ENCODE measurements around the gene SCD.

Gene SCD

DNA sequence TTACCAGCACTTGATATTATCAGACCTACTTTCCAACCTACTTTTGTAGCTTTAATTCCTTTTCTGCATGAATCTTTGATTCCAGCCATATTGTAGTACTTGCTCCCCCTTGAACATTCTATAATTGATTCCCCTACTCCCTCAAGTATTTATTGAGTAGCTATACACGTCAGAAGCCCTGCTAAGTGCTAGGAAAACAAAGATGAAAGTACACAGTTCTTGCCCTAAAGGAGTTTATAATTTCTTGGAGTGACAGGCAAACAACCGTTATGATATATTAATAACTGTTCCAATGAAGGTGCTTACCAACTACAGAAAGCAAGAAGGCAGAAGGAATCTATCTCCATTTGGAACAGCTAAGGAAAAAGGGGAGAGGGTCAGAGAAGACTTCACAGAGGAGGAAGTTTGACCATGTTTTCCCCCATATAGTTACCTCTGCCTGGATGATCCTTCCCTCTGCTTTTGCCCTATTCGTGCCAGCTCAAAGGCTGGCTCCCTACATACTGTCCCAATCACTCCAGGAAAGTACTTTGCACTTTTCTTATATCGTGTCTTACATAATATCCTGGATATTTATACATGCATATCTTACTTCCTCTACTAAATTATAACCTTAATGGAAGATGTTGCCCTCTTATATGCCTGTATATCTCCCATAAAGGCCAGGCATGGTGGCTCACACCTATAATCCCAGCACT lies 54.7 kb downstream of the SCD start:
- DNase-seq, result no peak

DNA sequence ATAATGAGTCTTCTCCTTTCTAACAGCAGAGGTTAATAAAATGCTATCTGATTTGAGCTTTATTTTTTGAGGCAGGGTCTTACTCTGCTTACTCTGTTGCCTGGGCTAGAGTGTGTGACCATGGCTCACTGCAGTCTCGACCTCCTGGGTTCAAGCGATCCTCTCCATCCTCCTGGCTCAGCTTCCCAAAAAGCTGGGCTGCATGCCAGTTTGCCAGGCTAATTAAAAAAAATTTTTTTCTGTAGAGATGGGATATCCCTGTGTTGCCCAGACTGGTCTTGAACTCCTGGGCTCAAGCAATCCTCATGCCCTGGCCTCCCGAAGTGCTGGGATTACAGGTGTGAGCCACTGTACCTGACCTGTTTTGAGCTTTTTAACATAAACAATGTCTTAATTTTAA lies 56.7 kb downstream of the SCD start:
- DNase-seq, result peak; percentile 30

DNA sequence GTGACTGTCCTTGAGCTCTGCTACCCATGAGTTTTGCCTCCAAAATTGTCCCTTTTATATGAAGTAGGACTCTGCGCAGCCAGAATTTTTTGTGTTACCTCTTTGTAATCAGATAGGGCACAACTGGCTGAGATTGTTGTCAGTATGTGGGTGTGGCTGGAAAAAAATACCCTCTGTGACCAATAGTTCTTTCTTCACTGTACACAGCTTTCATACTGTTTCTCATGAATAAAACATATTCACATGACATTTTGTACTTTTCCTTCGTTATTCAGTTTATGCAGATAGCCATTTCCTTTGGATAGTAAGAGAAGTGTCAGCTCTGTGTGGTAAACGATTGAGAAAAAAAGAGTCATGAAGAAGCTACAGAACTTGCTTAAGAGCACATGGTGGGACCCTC lies 66.1 kb downstream of the SCD start:
- no peak for DNase-seq

Data from NCI-H2171 treated with DMSO at 0.1 percent for 48 hours (cell line).